Glomerular endothelial cell (primary cell): ENCODE measurements around the gene SNX21. TPM values are rescaled to one million over a fixed set of nuclear protein-coding genes. Genes with fewer than 3 reads are reported as not detected.
"Not testable (repeated sequence)": the region's sequence is repeated elsewhere in the genome, so short reads cannot be mapped to it uniquely, and the experiment has no call there.

Source experiments
- DNase-seq: peaks from one replicate; pipeline ENCODE4 v3.0.0-alpha.2; 2011; ENCODE audit warnings: low read depth, low spot score; ENCODE audit errors: extremely low read depth
- total RNA-seq: library from RNA; depleted of rRNA; stranded (reverse); fragments of >200 nt; gene quantifications from 2 replicates; pipeline ENCODE4 v1.2.3, GENCODE V29; 2015

SNX21 gene, protein sequence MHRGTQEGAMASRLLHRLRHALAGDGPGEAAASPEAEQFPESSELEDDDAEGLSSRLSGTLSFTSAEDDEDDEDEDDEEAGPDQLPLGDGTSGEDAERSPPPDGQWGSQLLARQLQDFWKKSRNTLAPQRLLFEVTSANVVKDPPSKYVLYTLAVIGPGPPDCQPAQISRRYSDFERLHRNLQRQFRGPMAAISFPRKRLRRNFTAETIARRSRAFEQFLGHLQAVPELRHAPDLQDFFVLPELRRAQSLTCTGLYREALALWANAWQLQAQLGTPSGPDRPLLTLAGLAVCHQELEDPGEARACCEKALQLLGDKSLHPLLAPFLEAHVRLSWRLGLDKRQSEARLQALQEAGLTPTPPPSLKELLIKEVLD
- total RNA-seq, result 24.7 and 26.3 TPM in 2 replicates

DNA sequence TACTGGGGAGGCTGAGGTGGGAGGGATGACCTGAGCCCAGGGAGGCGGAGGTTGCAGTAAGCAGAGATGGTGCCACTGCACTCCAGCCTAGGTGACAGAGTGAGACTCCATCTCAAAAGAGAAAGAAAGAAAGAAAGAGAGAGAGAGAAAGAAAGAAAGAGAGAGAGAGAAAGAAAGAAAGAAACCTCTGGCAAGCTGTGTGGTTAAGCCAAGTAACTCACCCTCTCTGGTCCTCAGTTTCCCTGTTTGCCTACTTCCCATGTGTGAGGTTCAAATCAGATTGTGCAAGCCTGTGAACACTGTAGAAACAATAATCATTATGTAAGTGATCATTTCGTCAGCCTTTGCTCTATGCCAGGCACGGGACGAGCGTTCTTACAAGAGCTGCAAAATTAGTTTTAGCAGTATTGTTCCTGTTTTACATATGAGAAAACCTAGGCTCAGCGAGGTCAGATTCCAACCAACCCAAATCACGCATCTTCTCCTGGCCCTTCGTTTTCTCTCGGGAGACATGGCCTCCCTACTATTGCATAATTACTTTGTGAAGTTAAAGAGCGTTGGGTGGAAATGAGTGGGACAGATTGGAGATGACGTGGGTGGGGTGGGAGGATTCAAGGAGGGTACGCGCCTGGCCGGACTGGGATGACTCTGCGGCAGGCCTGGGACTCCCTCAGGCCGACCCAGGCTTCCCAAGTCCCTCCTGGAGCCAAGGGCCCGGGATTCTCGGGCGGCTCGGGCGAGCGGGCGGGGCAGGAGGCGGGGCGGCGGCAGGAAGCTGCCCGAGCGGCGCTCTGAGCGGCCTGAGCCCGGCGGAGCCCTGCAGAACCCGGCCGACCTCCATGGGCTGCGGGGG, at the start of gene SNX21:
SNX21 (plus strand) TSS at position 770 of the 853 bp plus-strand sequence. CDS start 121 bp downstream, outside the sequence.
- DNase-seq, result no peak

DNA sequence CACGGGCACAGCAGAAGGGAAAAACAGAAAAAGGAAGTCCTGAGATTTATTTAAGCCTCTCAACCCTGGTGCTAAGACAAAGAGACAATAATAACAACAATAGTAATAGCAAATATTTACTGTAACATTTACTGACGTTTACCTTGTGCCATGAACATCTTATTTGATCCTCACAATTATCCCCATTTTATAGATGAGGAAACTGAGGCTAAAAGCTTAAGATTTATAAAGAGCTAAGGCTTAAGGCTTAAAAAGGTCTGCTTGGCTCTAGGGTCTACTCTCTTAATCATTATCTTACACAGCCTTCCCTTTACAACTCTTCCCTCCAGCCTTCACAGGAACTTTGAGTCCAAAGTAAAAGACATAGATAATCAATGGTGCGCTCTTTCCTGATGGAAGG, 45.2 kb upstream of the SNX21 start:
- DNase-seq, result no peak

DNA sequence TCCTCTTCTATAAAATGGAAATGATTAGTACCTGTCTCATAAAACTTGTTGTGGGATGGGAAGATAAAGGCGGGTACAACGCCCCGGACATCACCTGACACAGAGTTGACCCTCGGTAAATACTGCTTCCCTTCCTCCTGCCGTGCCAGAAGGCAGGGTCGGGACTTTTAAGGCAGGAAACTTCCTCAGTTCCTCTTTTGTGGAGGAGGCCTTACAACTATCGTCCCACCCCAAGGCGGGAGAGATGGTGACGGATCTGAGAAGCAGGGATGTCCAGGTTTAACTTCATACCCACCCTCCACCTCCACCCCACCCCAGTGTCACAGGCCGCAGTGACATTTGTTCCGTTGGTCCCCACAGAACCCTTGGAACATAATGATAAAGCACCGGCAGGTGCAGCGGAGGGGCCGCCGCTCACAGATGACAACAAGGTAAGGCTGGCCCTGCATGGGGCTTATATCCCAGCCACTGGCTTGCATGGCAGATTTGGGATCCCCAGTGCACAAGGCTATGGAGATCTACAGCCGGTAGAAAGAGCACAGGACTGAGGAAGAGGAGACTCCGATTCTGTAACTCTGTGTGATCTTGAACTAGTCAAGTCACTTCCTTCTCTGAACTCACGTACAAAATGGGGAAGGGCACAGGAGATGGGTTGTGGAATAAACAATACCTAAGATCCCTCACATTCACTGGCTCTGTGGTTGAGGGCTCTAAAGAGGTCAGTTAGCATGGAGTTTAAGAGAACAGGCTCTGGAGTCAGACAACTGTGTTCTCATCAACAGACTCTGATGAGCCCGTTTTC, 41.1 kb upstream of the SNX21 start:
- DNase-seq, result no peak

DNA sequence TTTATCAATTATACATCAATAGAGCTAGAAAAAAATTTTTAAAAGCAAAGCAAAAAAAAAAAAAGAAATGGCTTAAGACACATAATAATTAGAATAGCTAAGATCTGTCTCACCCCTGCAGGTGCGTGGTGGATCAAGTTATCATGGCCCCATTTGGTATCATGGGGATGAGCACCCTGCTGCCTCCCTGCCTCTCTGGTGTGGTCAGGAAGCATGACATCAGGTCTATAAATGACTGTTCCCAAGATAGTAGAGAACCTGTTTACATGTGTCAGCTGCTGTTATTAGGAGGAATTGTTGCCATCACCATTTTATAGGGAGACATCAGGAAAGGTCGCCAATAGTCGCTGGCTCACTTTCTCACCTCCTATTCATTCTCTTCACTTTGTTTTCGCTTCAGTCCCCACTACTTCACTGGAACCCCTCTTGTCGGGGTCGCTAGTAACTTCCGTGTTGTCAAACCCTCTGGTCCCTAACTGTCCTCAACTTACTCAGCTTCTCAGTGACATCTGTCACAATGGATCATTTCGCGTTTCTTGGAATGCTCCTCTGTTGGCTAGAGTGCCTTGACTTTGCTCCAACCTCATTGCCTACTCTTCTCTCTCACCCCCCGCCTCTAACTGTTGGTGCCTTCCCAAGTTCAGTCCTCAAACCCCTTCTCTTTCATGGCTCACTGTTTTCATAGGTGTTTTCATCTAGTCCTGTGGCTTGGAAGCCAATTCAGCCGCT, 37.1 kb upstream of the SNX21 start:
- DNase-seq, result no peak

DNA sequence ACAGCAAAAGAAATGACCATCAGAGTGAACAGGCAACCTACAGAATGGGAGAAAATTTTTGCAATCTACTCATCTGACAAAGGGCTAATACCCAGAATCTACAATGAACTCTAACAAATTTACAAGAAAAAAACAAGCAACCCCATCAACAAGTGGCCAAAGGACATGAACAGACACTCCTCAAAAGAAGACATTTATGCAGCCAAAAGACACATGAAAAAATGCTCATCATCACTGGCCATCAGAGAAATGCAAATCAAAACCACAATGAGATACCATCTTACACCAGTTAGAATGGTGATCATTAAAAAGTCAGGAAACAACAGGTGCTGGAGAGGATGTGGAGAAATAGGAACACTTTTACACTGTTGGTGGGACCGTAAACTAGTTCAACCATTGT, 36.1 kb upstream of the SNX21 start:
- DNase-seq, result not testable (repeated sequence)

DNA sequence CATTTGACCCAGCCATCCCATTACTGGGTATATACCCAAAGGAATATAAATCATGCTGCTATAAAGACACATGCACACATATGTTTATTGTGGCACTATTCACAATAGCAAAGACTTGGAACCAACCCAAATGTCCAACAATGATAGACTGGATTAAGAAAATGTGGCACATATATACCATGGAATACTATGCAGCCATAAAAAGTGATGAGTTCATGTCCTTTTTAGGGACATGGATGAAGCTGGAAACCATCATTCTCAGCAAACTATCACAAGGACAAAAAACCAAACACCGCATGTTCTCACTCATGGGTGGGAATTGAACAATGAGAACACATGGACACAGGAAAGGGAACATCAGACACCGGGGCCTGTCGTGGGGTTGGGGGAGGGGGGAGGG, 35.6 kb upstream of the SNX21 start:
- DNase-seq, result not testable (repeated sequence)

DNA sequence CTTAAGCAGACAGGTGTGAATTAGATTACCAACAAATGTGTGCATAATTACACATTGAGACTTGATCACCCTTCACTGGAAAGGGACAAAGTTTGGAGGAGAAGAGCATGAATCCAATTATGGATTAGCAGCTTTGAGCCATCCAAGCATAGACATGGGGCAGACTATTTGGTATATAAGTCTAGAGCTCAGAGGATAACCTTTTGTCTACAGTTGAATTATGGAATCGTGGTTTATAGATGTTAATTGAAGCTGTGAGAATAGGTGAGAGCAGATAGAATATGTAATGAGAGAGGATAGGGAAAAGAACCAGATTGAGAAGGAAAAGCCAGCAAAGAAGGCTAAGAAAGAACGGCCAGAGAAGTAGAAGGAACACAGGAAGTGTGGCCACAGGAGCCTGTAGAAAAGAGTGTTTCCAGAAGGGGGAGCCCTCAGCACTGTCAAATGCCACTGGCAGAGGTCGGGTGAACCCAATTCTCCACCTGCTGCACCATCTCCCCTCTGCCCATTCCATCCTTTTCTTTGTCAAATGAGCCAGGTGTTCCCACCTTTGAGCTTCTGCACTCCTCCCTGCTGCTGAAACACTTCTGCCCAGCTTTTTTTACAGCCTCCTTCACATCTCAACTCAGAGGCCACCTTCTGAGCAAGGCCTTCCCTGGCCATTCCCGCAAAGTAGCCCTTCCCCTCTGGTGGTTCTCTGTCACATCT, 34.5 kb upstream of the SNX21 start:
- no peak for DNase-seq

DNA sequence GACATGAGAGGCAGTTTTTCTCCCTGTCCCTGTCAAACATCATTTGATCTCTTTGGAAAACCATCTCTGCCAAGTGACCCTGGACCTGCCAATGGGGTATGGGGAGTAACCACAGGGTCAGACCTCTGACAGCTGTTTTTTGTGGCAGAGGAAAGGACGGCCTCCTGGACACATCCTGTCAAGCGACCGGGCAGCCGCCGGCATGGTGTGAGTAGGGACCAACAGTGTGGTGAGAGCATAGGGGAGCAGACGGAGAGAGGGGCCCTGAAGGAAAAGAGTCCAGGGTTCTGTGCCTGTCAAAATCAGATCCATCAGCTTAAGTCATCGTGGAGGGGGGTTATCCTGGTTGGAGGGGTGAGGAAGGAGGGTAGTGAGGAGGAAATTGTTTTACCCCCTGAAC, 31.7 kb upstream of the SNX21 start:
- no peak for DNase-seq

DNA sequence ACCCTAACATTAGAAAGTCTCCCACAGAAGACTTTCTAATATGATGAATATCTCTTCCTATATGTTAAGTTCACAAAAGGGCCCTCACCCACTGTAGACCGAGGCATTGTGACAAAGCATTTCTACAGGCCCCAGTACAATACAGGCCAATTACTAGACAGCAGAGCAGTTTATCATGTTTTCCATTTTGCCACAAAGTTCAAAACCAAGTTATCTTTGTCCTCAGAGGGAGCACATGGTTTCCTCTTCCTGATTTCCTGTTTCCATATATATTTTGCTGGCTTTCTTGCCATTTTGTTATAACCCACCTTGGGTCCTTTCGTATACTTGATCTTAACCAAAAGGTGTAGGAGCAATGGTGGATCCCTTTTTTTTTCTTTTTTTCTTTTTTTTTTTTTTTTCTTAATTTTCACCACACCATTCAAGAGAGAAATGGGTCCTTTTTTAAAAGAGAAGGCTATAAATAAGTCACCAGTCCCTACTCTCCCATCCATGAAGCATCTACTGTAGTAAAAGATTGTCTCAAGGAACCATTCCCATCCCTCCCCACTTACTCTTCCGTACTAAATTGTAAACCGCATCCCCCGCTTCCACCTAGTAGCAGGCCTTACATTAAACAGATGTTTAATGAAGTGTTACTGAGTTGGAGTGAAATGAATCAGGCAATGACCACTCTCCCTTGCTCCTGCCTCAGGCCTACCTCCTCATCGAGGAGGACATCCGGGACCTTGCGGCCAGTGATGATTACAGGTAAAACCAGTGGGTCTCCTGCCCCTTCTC, 23.2 kb upstream of the SNX21 start:
- no peak for DNase-seq

DNA sequence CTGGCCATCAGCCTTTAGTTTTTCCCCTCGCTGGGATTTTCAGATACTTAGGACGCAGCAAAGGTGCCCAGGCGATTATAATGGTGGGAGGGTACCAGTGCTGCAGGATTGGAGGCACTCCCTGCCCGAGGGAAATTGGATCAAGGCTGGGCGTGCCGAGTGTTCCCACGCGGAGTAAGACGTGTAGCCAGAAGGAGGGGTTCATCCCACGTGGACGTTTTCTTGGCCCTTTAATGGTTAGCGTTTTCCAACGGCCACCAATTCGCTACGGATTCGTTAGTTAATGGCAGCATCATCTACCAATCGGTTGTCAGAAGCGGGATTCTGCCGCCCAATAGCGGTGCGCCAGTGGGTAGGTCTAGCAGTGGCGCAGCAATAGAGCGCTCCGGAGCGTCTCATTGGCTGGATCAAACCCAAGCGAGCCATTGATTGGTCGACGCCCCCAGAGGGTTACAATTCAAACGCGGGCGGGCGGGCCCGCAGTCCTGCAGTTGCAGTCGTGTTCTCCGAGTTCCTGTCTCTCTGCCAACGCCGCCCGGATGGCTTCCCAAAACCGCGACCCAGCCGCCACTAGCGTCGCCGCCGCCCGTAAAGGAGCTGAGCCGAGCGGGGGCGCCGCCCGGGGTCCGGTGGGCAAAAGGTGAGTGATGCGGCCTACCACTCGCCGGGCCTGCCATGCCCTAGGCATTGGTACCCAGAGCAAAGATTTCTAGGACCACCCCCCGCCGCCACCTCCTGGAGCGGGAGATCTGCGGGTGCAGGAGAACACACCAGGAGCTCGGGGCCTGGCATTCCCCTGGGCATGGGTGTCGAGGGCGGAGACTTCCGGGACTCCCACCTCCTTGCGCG, 21.2 kb upstream of the SNX21 start, which contains the start of gene UBE2C:
UBE2C (plus strand) TSS at position 488 of the 849 bp plus-strand sequence; CDS start at position 540, 52 bp downstream.
- DNase-seq, result peak; percentile 98

DNA sequence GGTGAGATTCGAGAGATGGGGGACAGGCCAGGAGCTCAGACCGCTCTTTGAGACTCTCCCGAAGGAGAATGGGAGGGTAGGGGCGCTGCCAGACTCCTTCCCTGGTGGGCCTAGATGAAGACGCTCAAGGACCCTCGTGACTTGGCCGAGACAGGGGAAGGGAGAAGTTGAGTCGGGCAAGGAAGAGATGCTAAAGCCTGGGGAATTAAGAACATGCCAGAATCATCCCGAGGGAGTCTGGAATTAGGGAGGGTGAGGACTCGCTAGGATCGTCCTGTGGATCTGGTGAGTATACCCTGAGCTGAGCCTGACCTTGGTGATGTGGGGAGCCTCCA, 20.6 kb upstream of the SNX21 start:
- no peak for DNase-seq

DNA sequence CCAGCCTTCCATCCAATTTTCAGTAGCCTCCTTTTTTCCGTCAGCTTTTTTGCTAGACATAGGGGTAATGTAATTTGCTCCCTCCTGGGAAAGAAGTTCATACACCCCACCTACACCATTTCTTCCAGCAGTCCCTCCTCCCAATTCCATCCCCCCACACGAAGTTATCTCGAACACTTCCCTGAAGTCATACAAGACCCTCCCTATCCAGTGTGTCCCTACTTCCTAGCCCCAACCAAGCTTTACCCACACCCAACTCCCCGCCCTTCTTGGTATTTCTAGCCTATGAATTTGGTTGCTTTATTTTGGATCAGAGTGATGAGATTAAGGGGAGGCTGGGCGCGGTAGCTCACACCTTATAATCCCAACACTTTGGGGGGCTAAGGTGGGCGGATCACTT, 20.1 kb upstream of the SNX21 start:
- no peak for DNase-seq

DNA sequence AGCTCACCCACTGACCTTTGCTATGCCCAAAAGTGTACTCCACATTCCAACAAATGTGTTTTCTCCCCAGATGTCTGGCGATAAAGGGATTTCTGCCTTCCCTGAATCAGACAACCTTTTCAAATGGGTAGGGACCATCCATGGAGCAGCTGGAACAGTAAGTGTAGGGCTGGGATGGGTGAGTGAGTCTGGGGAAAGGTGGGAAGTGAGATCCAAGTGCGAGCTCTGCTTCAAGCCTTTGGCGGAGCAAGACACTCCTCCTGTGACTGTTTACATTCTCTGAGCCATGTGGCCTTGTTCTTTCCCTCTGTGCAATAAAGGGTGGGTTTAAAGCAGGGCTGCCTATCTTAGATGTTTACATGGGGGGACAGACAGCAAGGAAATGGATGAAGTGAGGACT, 19.3 kb upstream of the SNX21 start:
- DNase-seq, result no peak

DNA sequence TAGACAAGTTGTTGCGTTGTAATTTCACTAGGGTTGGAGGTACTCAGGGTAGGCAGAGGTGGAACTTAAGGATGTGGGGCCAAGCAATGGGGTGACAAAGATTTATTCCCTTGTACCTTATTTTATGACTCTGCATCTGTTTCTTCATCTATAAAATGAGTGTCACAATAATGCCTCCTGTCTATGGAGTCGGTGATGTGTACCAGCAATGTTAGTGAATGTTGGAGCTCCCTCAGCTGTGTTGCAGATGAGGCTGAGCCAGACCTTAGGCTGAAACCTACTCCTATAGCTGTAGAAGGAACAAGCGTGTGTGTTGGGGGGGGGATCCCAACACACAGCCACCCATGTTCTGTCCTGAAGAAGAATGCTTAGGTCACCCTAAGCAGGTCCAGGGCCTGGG, 16.6 kb upstream of the SNX21 start:
- no peak for DNase-seq

DNA sequence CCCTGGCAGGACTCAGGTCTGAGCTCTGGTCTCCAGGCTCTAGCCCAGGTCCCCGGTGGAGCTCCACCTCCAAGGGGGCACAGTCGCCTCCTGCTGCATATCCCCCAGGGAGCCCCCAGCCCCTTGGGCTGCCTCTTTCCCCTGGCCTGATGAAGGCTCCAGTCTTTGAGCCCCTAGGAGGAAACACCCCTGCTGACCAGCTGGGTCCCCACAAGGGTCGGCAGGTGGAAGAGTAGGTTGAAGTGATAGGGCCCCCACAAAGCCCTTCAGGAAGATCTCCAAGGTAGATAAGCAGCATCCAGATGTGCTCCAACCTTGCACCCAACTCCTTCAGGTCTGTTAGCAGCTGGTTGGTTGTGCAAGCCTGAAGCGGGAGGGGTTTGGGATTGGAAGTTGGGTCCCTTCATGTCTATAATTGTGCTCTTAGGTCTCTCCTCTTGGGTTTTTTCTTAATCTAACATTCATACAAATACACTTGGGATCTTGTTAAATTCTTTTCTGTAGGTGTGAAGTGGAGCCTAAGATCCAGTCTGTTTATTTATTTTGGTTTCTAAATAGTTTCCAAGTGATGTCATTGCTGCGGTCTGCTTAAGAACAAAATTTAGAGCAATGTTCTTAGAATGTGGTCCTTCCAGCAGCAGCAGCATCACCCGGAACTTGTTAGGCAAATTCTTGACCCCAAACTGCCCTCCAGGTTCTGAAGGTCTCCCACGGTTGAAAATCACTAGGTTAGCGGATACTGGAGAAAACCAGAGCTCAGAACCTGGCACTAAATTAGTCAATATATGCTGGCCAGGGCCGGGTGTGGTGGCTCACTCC, 16.0 kb upstream of the SNX21 start:
- DNase-seq, result no peak

DNA sequence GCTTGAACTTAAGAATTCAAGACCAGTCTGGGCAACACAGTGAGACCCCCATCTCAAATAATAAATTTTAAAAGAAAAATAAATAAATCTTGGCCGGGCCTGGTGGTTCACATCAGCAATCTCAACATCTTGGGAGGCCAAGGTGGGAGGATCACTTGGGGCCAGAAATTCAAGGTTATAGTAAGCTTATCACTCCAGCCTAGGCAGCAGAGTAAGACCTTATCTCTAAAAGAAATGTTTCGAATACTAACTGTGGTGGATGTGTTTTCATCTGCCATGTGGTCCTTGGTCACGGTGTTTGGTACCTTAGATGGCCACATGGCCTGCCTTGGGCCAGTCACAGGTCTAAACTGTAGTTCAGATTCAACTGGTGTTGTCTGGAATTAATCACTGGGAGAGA, 15.4 kb upstream of the SNX21 start:
- DNase-seq, result no peak

DNA sequence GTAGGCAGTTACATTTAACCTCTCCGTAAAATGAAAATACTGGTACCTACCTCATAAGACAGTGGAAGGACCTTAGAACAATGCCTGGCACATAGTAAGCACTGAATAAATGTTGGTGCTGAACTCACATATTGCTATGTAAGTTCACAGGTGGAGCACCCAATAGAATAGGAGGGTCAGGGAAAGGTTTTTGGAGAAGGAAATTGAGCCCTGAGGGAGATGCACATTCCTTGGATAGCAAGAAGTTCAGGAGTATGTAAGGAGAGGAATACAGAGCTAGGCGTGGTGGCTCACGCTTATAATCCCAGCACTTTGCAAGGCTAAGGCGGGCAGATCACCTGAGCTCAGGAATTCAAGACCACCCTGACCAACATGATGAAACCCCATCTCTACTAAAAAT, 14.1 kb upstream of the SNX21 start:
- DNase-seq, result no peak
